Measurements from ENCODE around the gene NCS1.
"Not testable (repeated sequence)": the region's sequence is repeated elsewhere in the genome, so short reads cannot be mapped to it uniquely, and the experiment has no call there.

The NCS1 gene

GRCh38 chr9:130264414-130265350, 92.5 kb downstream of the NCS1 start:
- Mint-ChIP-seq H3K9me3 (no peaks in the 10 kb centered on the region), H3K4me3 (no peak overlapping the region), H3K36me3 (no peaks in the 10 kb centered on the region), H3K27ac (no peak overlapping the region), H3K4me1 (no peaks in the 10 kb centered on the region), H3K27me3 (peaks cover 91% of the 10 kb centered on the region)
- CTCF ChIA-PET, result interaction anchor here (1.1 kb wide), 1 partner anchor 18 kb away, joined by 4 read pairs; no protein-coding TSS in a partner anchor
- DNase-seq, result no peak

GRCh38 chr9:130265431-130266235, 93.4 kb downstream of the NCS1 start, which contains the start of gene HMCN2:
HMCN2 (plus strand) TSS chr9:130265760; CDS start chr9:130265879, 119 bp downstream.
- no peaks in the 10 kb centered on the region for H3K4me1 Mint-ChIP-seq
- H3K27me3 Mint-ChIP-seq, result peaks cover 89% of the 10 kb centered on the region
- H3K36me3 Mint-ChIP-seq, result no peaks in the 10 kb centered on the region
- no peak within 1 kb of the TSS for H3K4me3 Mint-ChIP-seq
- CTCF ChIA-PET, result no interaction called here
- DNase-seq, result no peak
- no peaks in the 10 kb centered on the region for H3K9me3 Mint-ChIP-seq
- no peak within 1 kb of the TSS for H3K27ac Mint-ChIP-seq

DNA sequence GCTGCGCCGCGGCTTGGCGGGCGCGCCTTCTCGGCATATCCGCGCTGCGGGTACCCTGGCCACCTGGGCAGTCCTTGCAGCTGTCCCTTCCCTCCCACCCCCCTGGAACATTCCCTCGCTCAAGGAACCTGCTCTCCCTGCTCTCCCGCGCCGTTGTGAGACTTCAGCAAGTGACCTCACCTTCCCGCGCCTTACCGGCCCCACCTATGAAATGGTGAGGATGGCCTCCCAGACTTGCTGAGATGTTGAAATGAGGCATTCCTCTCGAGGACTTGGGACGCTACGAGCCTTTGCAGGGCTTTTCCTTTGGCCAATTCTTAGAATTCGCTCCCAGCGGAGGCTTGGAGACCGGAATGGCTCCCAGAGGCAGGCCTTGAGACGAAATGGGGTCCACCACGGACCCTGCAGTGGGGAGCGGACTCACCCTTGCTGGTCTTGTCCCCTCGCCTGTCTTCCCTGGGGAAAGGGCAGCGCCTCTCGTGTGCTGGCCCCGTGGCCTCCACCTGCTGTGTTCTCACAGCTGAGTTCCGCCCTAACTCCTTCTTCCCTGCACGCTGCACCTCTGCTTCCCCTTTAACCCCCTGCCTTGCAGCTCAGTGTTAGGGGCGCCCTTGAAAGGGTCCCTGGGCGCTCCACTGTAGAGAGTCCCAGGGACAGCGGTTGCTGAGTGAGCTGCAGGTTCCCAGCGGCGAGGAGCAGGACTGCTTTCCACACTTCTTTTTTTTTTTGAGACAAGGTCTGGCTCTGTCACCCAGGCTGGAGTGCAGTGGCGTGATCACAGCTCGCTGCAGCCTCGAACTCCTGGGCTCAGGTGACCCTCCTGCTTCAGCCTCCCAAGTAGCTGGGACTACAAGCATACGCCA, 94.3 kb downstream of the NCS1 start:
- no peak overlapping the region for H3K4me3 Mint-ChIP-seq
- no peaks in the 10 kb centered on the region for H3K4me1 Mint-ChIP-seq
- peaks cover 84% of the 10 kb centered on the region for H3K27me3 Mint-ChIP-seq
- H3K27ac Mint-ChIP-seq, result no peak overlapping the region
- CTCF ChIA-PET, result no interaction called here
- no peaks in the 10 kb centered on the region for H3K9me3 Mint-ChIP-seq
- no peak for DNase-seq
- no peaks in the 10 kb centered on the region for H3K36me3 Mint-ChIP-seq

DNA sequence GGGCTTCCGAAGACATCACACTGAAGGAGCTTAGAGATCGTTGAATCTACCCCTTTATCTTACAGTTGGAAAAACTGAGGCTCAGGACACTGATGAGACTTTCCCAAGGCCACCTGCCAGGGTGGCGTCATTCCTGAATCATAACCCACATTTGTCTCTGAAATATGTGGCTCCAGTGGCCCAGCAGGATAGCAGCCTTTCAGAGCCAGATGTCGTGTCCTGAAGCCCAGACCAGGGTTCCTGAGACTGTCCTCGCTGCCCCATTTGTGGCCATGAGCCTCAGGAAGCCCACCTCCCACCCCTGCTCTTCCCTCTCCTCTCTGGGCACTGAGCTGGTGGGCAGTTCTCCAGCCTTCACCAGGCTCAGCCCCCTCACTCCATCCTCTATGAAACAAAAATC, 95.7 kb downstream of the NCS1 start:
- H3K27me3 Mint-ChIP-seq, result peaks cover 76% of the 10 kb centered on the region

GRCh38 chr9:130268521-130269211, 96.5 kb downstream of the NCS1 start:
- CTCF ChIA-PET, result no interaction called here
- Mint-ChIP-seq H3K27ac (no peak overlapping the region), H3K4me1 (no peaks in the 10 kb centered on the region), H3K9me3 (no peaks in the 10 kb centered on the region), H3K36me3 (no peaks in the 10 kb centered on the region), H3K27me3 (peaks cover 68% of the 10 kb centered on the region), H3K4me3 (no peak overlapping the region)
- no peak for DNase-seq

More for the DNA sequence above, 95.7 kb downstream of the NCS1 start:
- Mint-ChIP-seq H3K9me3 (no peaks in the 10 kb centered on the region), H3K4me1 (no peaks in the 10 kb centered on the region), H3K27ac (no peak overlapping the region), H3K4me3 (no peak overlapping the region), H3K36me3 (no peaks in the 10 kb centered on the region)
- CTCF ChIA-PET, result no interaction called here
- no peak for DNase-seq

DNA sequence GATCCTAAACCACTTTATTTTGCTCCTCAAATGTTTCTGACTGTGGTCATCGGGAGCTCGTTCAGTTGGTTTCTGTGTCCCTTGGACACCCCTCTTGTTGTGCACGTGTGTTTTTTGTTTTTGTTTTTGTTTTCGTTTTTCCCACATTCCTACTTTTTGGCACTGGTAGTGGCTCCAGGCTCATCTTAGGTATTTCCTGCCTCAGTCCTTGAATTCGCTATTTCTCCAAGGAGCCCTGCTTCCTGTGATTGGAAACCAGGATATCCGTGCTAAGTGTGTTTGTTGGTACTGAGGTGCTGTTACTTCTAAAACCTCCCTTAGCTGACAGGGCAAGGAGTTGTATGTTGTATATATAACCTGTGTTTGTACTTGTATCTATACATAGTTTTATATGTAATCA, 99.3 kb downstream of the NCS1 start:
- Mint-ChIP-seq H3K4me1 (no peaks in the 10 kb centered on the region), H3K4me3 (no peak overlapping the region)

GRCh38 chr9:130275156-130275555, 103.0 kb downstream of the NCS1 start:
- Mint-ChIP-seq H3K9me3 (no peaks in the 10 kb centered on the region), H3K27ac (no peak overlapping the region), H3K36me3 (no peaks in the 10 kb centered on the region), H3K4me3 (no peak overlapping the region), H3K4me1 (no peaks in the 10 kb centered on the region), H3K27me3 (peaks cover 31% of the 10 kb centered on the region)
- CTCF ChIA-PET, result no interaction called here
- DNase-seq, result no peak

More for the DNA sequence above, 99.3 kb downstream of the NCS1 start:
- Mint-ChIP-seq H3K27ac (no peak overlapping the region), H3K36me3 (no peaks in the 10 kb centered on the region), H3K27me3 (peaks cover 53% of the 10 kb centered on the region), H3K9me3 (no peaks in the 10 kb centered on the region)
- DNase-seq, result no peak
- CTCF ChIA-PET, result no interaction called here

GRCh38 chr9:130276121-130276520, 103.9 kb downstream of the NCS1 start:
- no peaks in the 10 kb centered on the region for H3K9me3 Mint-ChIP-seq
- no peaks in the 10 kb centered on the region for H3K4me1 Mint-ChIP-seq
- no peak overlapping the region for H3K4me3 Mint-ChIP-seq
- CTCF ChIA-PET, result no interaction called here
- peaks cover 23% of the 10 kb centered on the region for H3K27me3 Mint-ChIP-seq
- DNase-seq, result no peak
- no peaks in the 10 kb centered on the region for H3K36me3 Mint-ChIP-seq
- no peak overlapping the region for H3K27ac Mint-ChIP-seq

DNA sequence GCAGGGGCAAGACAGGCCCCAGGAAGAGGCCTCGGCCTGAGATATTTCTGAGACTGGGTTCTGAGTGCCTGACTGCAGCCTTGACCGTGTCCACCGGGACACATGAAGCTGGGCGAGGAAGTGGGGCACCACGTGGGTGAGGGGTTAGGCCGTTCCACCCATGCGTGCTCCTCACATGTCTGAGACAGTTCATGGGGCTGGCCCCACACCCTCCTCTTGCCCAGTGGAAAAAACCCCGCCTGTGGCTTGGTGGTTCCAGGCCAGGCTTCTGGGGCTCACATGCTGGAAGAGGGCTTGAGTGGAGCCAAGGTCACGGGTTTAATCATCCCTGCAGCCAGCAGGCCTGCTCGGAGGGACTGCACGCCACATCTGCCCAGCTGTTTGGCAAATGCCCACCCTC, 104.8 kb downstream of the NCS1 start:
- no peak for DNase-seq
- CTCF ChIA-PET, result no interaction called here
- H3K27me3 Mint-ChIP-seq, result peaks cover 23% of the 10 kb centered on the region
- no peaks in the 10 kb centered on the region for H3K4me1 Mint-ChIP-seq
- H3K27ac Mint-ChIP-seq, result no peak overlapping the region
- H3K9me3 Mint-ChIP-seq, result no peaks in the 10 kb centered on the region
- no peaks in the 10 kb centered on the region for H3K36me3 Mint-ChIP-seq
- H3K4me3 Mint-ChIP-seq, result no peak overlapping the region

GRCh38 chr9:130277525-130277924, 105.3 kb downstream of the NCS1 start:
- DNase-seq, H3K9me3 Mint-ChIP-seq, H3K4me3 Mint-ChIP-seq, H3K36me3 Mint-ChIP-seq, H3K4me1 Mint-ChIP-seq, H3K27ac Mint-ChIP-seq, CTCF ChIA-PET: not testable (repeated sequence)
- H3K27me3 Mint-ChIP-seq, result peaks cover 24% of the 10 kb centered on the region

GRCh38 chr9:130283539-130284248, 111.5 kb downstream of the NCS1 start:
- H3K36me3 Mint-ChIP-seq, result no peaks in the 10 kb centered on the region
- no peak overlapping the region for H3K4me3 Mint-ChIP-seq
- CTCF ChIA-PET, result interaction anchor here (1.2 kb wide), 1 partner anchor 177 kb away, joined by 4 read pairs; no protein-coding TSS in a partner anchor
- DNase-seq, result no peak
- peaks cover 31% of the 10 kb centered on the region for H3K27me3 Mint-ChIP-seq
- H3K27ac Mint-ChIP-seq, result no peak overlapping the region
- H3K4me1 Mint-ChIP-seq, result no peaks in the 10 kb centered on the region
- H3K9me3 Mint-ChIP-seq, result no peaks in the 10 kb centered on the region

DNA sequence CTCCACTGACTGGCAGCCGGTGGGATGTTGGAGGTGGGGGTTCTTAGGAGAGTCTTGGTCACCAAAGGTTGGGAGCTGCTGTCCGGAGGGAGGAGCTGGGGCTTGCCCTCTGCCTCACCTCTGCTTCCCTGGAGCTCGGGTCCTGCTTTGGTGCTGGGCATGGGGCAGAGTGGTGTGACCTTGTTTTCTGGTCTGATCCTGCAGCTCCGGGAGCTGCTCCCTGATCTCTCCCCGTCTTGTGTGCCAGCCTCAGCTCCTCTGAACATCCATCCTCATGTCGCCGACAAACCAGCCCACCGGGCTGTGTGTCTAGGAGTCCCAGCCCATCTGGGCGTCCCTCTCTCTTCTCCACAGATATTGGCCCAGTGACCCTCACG, 112.0 kb downstream of the NCS1 start:
- no peak overlapping the region for H3K27ac Mint-ChIP-seq
- DNase-seq, result no peak
- H3K4me1 Mint-ChIP-seq, result no peaks in the 10 kb centered on the region
- H3K27me3 Mint-ChIP-seq, result peaks cover 35% of the 10 kb centered on the region
- H3K36me3 Mint-ChIP-seq, result no peaks in the 10 kb centered on the region
- CTCF ChIA-PET, result interaction anchor here (1.2 kb wide), 1 partner anchor 177 kb away, joined by 4 read pairs; no protein-coding TSS in a partner anchor
- no peak overlapping the region for H3K4me3 Mint-ChIP-seq
- H3K9me3 Mint-ChIP-seq, result no peaks in the 10 kb centered on the region

GRCh38 chr9:130284690-130285089, 112.5 kb downstream of the NCS1 start:
- Mint-ChIP-seq H3K27me3 (peaks cover 40% of the 10 kb centered on the region), H3K9me3 (no peaks in the 10 kb centered on the region)
- CTCF ChIA-PET, result interaction anchor here (1.2 kb wide), 1 partner anchor 178 kb away, joined by 4 read pairs; no protein-coding TSS in a partner anchor

More at GRCh38 chr9:130284690-130285089, 112.5 kb downstream of the NCS1 start:
- H3K27ac Mint-ChIP-seq, result no peak overlapping the region
- no peak for DNase-seq
- no peaks in the 10 kb centered on the region for H3K36me3 Mint-ChIP-seq
- H3K4me3 Mint-ChIP-seq, result no peak overlapping the region
- H3K4me1 Mint-ChIP-seq, result no peaks in the 10 kb centered on the region

All from activated naive CD4-positive, alpha-beta T cell treated with anti-CD3 and anti-CD28 coated beads, Interleukin-2, amount 10 ng/mL, durations not matched to agents 7 days and 5 days (primary cell).